HG03159 (cell line): Measurements from ENCODE around the gene SCGB2B2.
"Not testable (repeated sequence)": the region's sequence is repeated elsewhere in the genome, so short reads cannot be mapped to it uniquely, and the experiment has no call there.

Source experiments
- ATAC-seq: cut with Tn5 transposase; IDR thresholded peaks from one replicate; pipeline ENCODE4 v1.9.1; 2021; ENCODE audit warnings: mild to moderate bottlenecking, moderate library complexity; ENCODE audit not compliant: unreplicated experiment

SCGB2B2 gene

GRCh38 chr19:34676697-34677385, at the start of gene SCGB2B2:
TSS of gene SCGB2B2 (minus strand) at chr19:34677159. CDS start at chr19:34594563, 82,596 bp downstream.
- ATAC-seq = peak; percentile 46

- no peak for ATAC-seq
Observed at GRCh38 chr19:34725400-34725799, 48.4 kb upstream of the SCGB2B2 start.

- ATAC-seq = no peak
Observed at GRCh38 chr19:34722353-34722752, 45.4 kb upstream of the SCGB2B2 start.

- ATAC-seq = no peak
Observed at GRCh38 chr19:34715357-34715756, 38.4 kb upstream of the SCGB2B2 start.

GRCh38 chr19:34713262-34713637, 36.3 kb upstream of the SCGB2B2 start:
- ATAC-seq = no peak

- no peak for ATAC-seq
Observed at GRCh38 chr19:34712395-34713261, 35.7 kb upstream of the SCGB2B2 start.

GRCh38 chr19:34711890-34712289, 34.9 kb upstream of the SCGB2B2 start:
- ATAC-seq = no peak

GRCh38 chr19:34707661-34708060, 30.7 kb upstream of the SCGB2B2 start:
- no peak for ATAC-seq

GRCh38 chr19:34692549-34692948, 15.6 kb upstream of the SCGB2B2 start:
- no peak for ATAC-seq

GRCh38 chr19:34690372-34690771, 13.4 kb upstream of the SCGB2B2 start:
- no peak for ATAC-seq

GRCh38 chr19:34688592-34688991, 11.6 kb upstream of the SCGB2B2 start:
- ATAC-seq = no peak

GRCh38 chr19:34687348-34687747, 10.4 kb upstream of the SCGB2B2 start:
- ATAC-seq = no peak

- no peak for ATAC-seq
Observed at GRCh38 chr19:34686455-34686854, 9.5 kb upstream of the SCGB2B2 start.

- ATAC-seq = not testable (repeated sequence)
Observed at GRCh38 chr19:34685266-34685665, 8.3 kb upstream of the SCGB2B2 start.

- ATAC-seq = no peak
Observed at GRCh38 chr19:34681478-34681877, 4.5 kb upstream of the SCGB2B2 start.

GRCh38 chr19:34678421-34678820, 1.5 kb upstream of the SCGB2B2 start:
- ATAC-seq = no peak

GRCh38 chr19:34678085-34678412, 1.1 kb upstream of the SCGB2B2 start:
- ATAC-seq = no peak

GRCh38 chr19:34677386-34678084, 576 bp upstream of the SCGB2B2 start, which contains the start of gene ZNF302:
TSS of gene ZNF302 (plus strand) at chr19:34677678. CDS start at chr19:34678805, 1,127 bp downstream.
- ATAC-seq = peak; percentile 93

GRCh38 chr19:34675919-34676318, 1.0 kb downstream of the SCGB2B2 start:
- ATAC-seq = no peak

- ATAC-seq = no peak
Observed at GRCh38 chr19:34675250-34675649, 1.7 kb downstream of the SCGB2B2 start.

- ATAC-seq = no peak
Observed at GRCh38 chr19:34673590-34673989, 3.4 kb downstream of the SCGB2B2 start.

GRCh38 chr19:34671972-34672371, 5.0 kb downstream of the SCGB2B2 start:
- no peak for ATAC-seq
